Fibroblast of mammary gland (primary cell): ENCODE data around the gene ANXA11.

ENCODE experiments used
- DNase-seq: peaks from one replicate; pipeline ENCODE4 v3.0.0-alpha.2; 2010; ENCODE audit warnings: low read depth
- H3K4me3 ChIP-seq: 2 replicates; pipeline ENCODE4 v1.5.1; 2011; ENCODE audit warnings: low read depth, mild to moderate bottlenecking, low read length, moderate library complexity; ENCODE audit not compliant: control insufficient read depth
- TF ChIP-seq, protein P1 (sequence below): conservative IDR thresholded peaks from 2 replicates; pipeline ENCODE4 v1.5.1; 2011; ENCODE audit warnings: low read depth, low read length, inconsistent platforms; ENCODE audit not compliant: control insufficient read depth, insufficient read depth

Gene ANXA11

DNA sequence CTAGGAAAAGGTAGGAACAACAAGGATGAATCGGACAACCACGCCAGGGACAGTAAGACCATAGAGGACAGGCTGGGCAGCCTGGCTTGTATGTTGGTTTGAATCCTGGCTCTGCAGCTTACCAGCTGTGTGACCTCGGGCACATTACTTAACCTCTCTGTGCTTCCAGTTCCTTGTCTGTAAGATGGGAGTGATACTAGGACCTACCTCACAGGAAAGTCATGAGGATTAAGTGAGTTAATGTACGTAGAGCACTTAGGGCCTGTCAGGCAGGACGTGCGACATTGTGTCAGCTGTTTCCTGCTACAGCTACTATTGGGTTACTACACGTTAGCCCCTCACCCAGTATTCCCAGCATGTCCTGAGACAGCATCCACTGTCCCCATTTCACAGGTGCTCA is 40.7 kb downstream of the ANXA11 start:
- DNase-seq, result no peak
- no peak overlapping the region for H3K4me3 ChIP-seq
- TF ChIP-seq, protein P1, sequence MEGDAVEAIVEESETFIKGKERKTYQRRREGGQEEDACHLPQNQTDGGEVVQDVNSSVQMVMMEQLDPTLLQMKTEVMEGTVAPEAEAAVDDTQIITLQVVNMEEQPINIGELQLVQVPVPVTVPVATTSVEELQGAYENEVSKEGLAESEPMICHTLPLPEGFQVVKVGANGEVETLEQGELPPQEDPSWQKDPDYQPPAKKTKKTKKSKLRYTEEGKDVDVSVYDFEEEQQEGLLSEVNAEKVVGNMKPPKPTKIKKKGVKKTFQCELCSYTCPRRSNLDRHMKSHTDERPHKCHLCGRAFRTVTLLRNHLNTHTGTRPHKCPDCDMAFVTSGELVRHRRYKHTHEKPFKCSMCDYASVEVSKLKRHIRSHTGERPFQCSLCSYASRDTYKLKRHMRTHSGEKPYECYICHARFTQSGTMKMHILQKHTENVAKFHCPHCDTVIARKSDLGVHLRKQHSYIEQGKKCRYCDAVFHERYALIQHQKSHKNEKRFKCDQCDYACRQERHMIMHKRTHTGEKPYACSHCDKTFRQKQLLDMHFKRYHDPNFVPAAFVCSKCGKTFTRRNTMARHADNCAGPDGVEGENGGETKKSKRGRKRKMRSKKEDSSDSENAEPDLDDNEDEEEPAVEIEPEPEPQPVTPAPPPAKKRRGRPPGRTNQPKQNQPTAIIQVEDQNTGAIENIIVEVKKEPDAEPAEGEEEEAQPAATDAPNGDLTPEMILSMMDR, result no peak

DNA sequence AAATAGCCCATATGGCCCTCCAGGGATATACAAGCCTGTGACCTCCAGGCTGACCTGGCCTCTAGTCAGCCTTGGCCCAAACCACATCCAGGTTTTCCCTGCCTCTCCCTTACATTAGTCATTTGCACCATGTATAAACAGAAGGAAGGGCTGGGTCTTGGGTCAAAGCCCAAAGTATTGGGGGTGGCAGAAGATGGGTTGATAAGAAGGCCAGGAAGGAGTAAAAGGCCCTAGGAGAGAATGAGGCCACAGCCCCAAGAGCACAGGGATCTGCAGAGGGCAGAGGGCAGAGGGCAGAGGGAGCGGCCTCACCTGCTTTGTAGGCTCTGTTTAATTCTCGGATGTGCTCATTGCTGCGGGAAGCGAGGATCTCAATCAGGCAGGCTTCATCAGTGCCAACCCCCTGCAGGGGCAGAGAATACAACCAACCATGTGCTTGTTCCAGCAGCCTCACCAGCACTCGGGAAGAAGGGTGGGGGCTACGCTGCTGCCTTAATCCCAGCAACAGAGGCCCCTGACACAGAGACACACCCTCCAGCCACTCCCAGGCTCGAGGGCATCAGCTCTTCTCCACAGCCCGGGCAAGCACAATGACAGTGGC is 41.5 kb downstream of the ANXA11 start:
- peak; percentile 97 for DNase-seq
- TF ChIP-seq, protein P1, result no peak
- no peak overlapping the region for H3K4me3 ChIP-seq

DNA sequence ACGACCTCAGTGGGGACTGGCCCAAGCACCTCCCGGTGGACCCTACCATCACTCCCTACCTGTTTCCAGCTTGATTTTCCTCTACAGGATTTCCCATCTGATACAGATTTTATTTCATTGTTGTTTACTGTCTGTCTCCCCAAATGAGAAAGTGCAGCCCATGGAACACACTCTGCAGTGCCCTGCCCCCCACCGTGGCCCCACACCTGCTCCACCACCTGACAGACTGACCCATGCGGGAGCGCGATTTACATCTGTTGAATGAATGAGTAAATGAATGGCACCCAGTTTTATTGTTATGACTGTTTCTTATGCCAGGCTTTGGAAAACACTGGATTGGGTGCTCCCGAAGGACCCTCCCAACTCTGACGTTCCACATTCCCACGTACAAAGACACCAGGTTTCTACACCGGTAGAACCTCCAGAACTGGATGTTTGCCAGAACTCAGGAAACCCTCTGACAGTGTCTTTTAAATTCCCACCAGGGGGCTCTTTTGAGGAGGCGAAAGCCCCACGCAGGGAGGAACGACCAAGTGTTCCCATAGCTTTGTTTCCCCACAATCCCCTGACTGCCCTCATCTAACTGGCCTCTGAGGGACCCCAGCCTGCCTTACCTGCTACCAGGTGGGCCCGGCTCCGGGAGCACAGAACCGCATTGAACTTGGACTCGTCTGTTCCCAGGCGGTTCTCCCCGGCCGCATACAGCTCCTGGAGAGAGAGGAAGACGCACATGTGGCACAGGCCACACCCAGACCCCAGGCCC is 43.8 kb downstream of the ANXA11 start:
- no peak for DNase-seq
- TF ChIP-seq, protein P1, result peak; percentile 2
- H3K4me3 ChIP-seq, result no peak overlapping the region

DNA sequence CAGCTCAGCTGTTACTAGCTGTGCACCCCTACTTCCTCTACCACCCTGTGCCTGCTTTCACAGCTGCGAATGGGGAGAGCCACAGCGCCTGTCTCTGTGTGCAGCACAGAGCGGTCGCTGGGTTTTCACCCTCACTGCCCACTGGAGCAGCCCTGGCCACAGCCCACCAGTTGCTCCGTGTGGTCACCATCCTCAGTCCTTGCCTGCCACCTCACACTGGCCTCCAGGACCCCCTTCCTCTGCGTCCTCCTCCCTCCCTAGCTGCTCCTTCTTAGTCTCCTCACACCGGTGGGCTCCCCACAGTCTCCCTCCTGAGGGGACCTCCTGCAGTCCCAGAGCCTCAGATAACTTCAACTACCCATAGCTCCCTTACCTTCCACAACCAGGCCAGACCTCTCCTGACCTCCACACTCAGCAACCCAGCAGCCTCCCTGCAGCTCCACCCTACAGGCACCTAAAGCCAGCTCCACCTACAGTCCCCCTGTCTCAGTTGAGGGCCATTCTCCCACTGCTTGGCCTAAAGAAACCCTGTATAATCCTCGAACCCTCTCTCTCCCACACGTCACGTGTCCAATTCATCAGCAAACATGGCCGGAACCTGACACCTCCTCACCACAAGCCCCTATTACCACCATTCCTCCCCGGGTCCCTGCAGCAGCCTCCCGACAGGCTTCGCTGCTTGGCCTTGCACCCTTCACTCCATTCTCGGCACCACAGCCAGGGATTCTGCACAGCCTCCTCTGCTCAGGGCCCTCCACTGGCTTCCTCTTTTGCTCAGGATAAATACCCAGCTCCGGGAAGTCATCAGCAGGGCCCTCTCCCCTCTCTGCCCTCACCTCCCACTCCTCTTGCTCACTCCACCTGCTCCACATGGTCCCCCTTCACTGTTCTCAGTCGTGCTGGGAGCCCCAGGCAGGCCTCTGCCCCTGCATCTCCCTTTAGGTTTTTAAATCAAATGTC is 44.7 kb downstream of the ANXA11 start:
- TF ChIP-seq, protein P1, result no peak
- no peak overlapping the region for H3K4me3 ChIP-seq
- no peak for DNase-seq

DNA sequence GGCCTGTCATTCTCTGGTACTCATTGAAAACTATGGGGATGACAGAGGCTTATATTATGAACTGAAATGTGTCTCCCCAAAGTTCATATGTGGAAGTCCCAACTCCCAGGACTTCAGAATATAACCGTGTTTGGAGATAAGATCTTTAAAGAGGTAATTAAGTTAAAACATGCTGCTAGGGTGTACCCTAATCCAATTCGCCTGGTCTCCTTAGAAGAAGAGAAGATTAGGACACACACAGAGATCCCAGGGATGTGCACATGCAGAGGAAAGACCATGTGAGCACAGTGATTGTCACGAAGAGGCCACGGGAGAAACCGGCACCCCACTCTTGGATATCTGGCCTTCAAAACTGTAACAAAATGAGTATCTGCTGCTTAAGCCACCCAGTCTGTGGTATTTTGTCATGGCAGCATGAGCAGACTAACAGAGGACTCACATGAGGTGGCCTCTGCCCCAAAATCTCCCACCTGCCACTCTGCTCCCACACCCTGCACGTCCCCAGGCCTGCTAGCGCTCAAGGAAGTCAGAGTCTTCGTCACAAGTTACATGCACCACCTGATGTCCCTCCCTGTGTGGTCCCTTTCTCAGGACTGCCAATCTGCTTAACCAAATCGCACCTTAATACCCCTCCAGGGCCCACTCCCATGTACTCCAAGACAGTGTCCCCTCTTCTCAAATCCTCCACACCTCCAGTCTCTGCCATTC is 46.0 kb downstream of the ANXA11 start:
- H3K4me3 ChIP-seq, result no peak overlapping the region
- TF ChIP-seq, protein P1, result no peak
- DNase-seq, result no peak

DNA sequence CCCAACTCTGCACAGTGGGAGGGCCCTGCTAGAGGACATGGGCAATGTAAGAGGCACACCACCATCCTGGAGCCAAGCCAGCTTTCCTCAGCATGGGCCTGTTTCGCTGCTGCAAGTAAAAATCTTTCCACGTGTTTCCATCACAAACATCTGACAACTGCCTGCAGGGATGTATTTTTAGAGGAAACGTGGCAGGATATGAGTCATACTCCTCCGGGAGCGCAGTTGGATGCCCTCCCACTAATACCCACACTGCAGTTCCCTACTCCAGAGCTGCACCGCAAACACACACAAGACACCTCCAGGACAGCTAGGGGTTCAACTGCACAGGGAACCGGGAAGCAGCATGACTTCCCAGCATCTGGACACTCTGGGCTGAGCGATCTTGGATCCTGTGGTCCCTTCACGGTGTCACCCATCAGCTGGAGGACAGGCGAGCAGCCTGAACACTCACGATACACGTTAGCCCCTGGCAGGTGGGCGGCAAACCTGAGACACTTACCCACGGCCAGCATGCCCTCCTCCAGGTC is 46.7 kb downstream of the ANXA11 start:
- TF ChIP-seq, protein P1, result no peak

More for the DNA sequence above, 46.7 kb downstream of the ANXA11 start:
- no peak overlapping the region for H3K4me3 ChIP-seq
- peak; percentile 99 for DNase-seq
